Coronary artery (tissue), 2 donors: Measurements from ENCODE around the gene CD300LF.

Source experiments
- DNase-seq: peaks from one replicate; pipeline ENCODE4 v3.0.0-alpha.2; 2017; ENCODE audit warnings: low spot score
- H3K27ac ChIP-seq, 2 donors: fragments of 200-600 bp; sonication (generic); one replicate each; pipeline ENCODE4 v1.5.1; 2016 to 2019
- H3K4me3 ChIP-seq: fragments of 200-600 bp; sonication (generic); 2 replicates; pipeline ENCODE4 v1.5.1; 2016; ENCODE audit warnings: mild to moderate bottlenecking, moderate library complexity
- TF ChIP-seq, protein P1 (sequence below): fragments of 200-600 bp; sonication (generic); IDR thresholded peaks from one replicate; pipeline ENCODE4 v1.5.1; 2019; ENCODE audit warnings: antibody characterized with exemption

CD300LF gene

DNA sequence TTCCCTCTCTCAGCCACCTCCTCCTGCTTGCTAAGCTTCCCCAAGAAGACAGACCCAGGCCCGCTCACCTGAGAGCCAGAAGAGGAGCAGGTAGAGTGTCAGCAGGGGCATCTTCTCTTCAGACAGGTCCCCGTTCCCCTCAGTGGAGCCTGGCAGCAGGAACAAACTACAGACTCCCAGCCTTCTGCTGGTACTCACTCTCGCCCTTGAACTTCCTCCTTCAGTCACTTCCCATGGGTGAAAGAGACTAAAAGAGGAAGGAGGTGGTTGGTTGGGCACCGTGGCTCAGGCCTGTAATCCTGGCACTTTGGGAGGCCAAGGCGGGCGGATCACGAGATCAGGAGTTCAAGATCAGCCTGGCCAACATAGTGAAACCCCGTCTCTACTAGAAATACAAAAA, at the start of gene CD300LF:
CD300LF (minus strand) TSS at position 168 of the 400 bp plus-strand sequence; CDS start at position 111, 57 bp downstream.
- TF ChIP-seq, protein P1, sequence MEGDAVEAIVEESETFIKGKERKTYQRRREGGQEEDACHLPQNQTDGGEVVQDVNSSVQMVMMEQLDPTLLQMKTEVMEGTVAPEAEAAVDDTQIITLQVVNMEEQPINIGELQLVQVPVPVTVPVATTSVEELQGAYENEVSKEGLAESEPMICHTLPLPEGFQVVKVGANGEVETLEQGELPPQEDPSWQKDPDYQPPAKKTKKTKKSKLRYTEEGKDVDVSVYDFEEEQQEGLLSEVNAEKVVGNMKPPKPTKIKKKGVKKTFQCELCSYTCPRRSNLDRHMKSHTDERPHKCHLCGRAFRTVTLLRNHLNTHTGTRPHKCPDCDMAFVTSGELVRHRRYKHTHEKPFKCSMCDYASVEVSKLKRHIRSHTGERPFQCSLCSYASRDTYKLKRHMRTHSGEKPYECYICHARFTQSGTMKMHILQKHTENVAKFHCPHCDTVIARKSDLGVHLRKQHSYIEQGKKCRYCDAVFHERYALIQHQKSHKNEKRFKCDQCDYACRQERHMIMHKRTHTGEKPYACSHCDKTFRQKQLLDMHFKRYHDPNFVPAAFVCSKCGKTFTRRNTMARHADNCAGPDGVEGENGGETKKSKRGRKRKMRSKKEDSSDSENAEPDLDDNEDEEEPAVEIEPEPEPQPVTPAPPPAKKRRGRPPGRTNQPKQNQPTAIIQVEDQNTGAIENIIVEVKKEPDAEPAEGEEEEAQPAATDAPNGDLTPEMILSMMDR: no peak
- Histone ChIP-seq H3K4me3 (peak within 1 kb of the TSS; percentile 34), H3K27ac (no peak within 1 kb of the TSS)
- no peak for DNase-seq

DNA sequence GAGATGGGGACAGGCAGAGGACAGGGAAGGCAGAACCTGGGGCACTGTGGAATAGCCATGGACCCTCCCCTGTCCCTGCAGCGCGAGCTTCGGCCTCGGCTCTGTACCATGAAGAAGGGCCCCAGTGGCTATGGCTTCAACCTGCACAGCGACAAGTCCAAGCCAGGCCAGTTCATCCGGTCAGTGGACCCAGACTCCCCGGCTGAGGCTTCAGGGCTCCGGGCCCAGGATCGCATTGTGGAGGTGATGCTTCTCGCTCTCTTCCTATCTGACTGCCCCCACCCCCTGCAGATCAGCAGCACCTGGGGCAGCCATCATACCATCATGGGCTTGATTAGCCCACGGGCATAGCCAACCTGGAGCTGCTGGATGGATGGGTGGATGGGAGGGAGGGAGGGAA, 49.2 kb upstream of the CD300LF start:
- H3K4me3 ChIP-seq: no peak overlapping the region
- H3K27ac ChIP-seq: no peak overlapping the region
- DNase-seq: no peak
- TF ChIP-seq, protein P1: no peak

DNA sequence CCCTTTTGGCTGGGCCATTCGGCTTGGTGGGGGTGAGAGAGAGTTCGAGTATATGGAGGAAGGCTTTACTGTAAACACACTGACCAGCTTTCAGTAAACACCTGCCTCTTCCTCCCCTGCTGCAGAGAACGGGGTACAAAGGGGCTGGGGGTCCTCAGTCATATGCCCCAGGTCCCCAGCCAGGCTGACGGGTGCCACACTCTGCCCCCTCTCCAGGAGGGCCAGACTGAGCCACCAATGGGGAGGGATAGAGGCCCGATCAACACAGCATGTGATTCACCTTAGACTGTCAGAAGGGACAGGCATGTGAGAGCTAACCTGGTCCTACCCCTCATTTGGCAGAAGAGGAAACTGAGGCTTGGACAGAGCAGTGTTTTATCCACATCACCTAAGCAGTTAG, 48.7 kb upstream of the CD300LF start:
- Histone ChIP-seq H3K4me3 (no peak overlapping the region), H3K27ac (peak overlapping the region in 1 of 2 donors; percentile 28)
- TF ChIP-seq, protein P1: no peak
- DNase-seq: no peak

DNA sequence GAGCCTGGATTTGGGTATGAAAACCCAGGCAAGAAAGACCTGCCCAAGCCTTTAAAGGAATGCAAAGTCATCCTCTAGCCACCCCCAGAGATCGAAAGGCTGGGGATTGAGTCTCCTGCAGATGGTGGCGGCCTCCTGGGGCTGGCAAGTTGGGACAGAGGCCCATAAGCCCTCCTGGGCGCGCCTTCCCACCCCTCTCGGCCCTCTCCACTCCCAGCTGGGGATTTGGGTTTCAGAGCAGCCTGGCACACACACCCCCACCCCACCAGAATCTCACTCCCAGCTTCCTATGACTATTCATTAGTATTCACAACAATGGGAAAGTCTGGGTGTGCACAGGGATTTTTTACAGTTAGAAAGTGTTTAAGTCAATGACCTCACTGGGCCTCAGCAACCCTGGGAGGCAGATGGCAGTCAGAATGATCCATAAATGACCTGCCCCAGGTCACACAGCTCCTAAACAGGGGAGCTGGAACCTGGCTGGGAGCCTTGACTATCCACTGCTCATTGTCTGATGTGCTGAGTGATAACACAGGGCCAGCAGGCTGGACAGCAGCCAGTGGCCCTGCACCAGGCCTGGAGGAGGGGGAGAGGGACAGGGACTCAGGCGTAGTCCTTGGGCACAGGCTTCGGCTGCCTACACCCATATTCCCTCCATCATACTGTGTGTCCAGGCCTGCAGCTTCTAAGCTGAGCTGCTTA, 47.8 kb upstream of the CD300LF start:
- TF ChIP-seq, protein P1: no peak
- DNase-seq: no peak
- Histone ChIP-seq H3K27ac (peak overlapping the region in 1 of 2 donors; percentile 47), H3K4me3 (no peak overlapping the region)

DNA sequence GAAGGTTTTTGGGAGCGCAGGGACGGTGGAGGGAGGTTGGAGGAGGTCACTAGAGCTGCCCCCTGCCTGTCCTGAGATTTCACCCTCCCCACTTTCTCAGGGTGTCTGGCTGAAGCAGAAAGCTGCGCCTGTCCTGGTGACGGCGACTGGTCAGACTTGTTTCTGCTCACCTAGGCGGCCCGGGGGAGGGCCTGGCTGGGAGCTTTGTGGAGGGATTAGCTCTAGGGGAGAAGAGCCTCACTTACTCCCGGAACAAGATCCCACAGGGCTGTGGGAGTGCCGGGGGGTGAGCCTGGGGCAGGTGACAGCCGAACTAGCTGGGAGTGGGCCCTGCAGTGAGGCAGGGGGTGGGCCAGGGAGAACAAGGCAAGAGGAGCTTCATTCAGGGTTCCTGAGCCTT, 47.2 kb upstream of the CD300LF start:
- Histone ChIP-seq H3K27ac (peak overlapping the region in 1 of 2 donors; percentile 35), H3K4me3 (no peak overlapping the region)
- TF ChIP-seq, protein P1: no peak
- DNase-seq: no peak

DNA sequence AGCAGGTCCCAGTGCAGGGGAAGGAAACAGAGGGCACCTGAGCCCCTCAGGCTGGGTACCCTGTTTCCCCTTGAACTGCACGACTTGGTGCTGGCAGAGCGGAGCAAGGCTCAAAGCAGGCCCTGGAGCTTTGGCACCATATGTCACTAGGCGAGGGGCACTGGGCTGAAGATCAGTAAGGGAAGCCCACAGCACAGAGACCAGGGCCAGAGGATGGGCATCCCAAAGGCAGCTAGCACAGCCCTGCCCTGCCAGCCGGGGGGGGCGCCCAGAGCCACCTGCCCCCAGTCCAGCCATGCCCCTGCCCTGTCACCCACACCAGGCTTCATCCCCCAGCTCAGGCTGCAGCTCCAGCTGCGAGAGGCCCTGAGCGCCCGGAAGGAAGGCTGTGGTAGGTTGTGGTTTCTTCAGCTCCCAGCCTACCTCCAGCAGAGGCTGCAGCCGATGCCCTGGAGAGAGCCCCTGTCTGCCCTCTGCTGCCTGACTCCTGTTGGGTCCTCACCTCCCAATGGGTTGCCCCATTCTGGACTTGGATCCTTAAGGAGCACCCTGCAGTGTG, 46.6 kb upstream of the CD300LF start:
- TF ChIP-seq, protein P1: no peak
- no peak for DNase-seq
- Histone ChIP-seq H3K4me3 (no peak overlapping the region), H3K27ac (peak overlapping the region in 1 of 2 donors; percentile 35)

DNA sequence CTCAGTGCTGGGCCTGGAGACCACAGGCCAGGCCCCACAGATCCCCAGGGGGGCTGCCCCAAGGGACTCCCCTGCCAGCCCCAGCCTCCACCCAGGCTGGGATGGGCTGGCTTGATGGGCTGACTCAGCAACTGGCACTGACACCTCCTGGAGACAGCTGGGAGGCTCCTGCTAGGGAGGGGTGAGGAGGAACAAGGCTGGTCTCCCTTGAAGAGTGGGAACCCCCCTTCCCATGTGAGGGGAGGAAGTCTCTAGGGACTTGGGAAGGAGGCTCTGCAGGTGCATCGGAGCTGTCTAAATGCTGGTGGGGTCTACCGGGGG, 46.1 kb upstream of the CD300LF start:
- no peak overlapping the region for H3K4me3 ChIP-seq
- TF ChIP-seq, protein P1: no peak
- peak overlapping the region in 1 of 2 donors; percentile 35 for H3K27ac ChIP-seq
- no peak for DNase-seq
